ENCODE results near the gene SPP1.

Gene SPP1

GRCh38 chr4:87962398-87963146, 12.9 kb upstream of the SPP1 start:
- no peak for DNase-seq (ENCODE audit: low read depth, low spot score)
- Histone ChIP-seq H3K27ac (no peak overlapping the region), H3K9me3 (ENCODE audit: low read depth, low read length) (no peaks in the 10 kb centered on the region), H3K9ac (ENCODE audit: insufficient read length) (no peak overlapping the region), H3K4me3 (no peak overlapping the region), H3K36me3 (ENCODE audit: insufficient read depth, low read length) (no peaks in the 10 kb centered on the region)
- TF ChIP-seq FOXP2 (optimal IDR thresholded peaks at IDR 0.05; ENCODE audit: control extremely low read depth, extremely low read length, insufficient read depth): no peak
- no peak for TF ChIP-seq POLR2AphosphoS5 (IDR thresholded peaks at IDR 0.05; ENCODE audit: borderline replicate concordance, low read depth, low read length)
- TF ChIP-seq EZH2 (IDR thresholded peaks at IDR 0.05): no peak

GRCh38 chr4:87965501-87965975, 10.0 kb upstream of the SPP1 start:
- no peak overlapping the region for H3K27ac ChIP-seq
- no peak overlapping the region for H3K9ac ChIP-seq (ENCODE audit: insufficient read length)
- TF ChIP-seq EZH2 (IDR thresholded peaks at IDR 0.05): no peak
- TF ChIP-seq POLR2AphosphoS5 (IDR thresholded peaks at IDR 0.05; ENCODE audit: borderline replicate concordance, low read depth, low read length): no peak
- H3K9me3 ChIP-seq (ENCODE audit: low read depth, low read length): no peaks in the 10 kb centered on the region
- no peaks in the 10 kb centered on the region for H3K36me3 ChIP-seq (ENCODE audit: insufficient read depth, low read length)
- no peak for DNase-seq (ENCODE audit: low read depth, low spot score)
- H3K4me3 ChIP-seq: no peak overlapping the region

GRCh38 chr4:87966095-87966496, 9.4 kb upstream of the SPP1 start:
- TF ChIP-seq POLR2AphosphoS5 (IDR thresholded peaks at IDR 0.05; ENCODE audit: borderline replicate concordance, low read depth, low read length): no peak
- Histone ChIP-seq H3K9ac (ENCODE audit: insufficient read length) (no peak overlapping the region), H3K27ac (no peak overlapping the region), H3K4me3 (no peak overlapping the region), H3K9me3 (ENCODE audit: low read depth, low read length) (no peaks in the 10 kb centered on the region), H3K36me3 (ENCODE audit: insufficient read depth, low read length) (no peaks in the 10 kb centered on the region)
- DNase-seq (ENCODE audit: low read depth, low spot score): no peak

GRCh38 chr4:87967193-87967592, 8.3 kb upstream of the SPP1 start:
- no peak for TF ChIP-seq FOXP2 (optimal IDR thresholded peaks at IDR 0.05; ENCODE audit: control extremely low read depth, extremely low read length, insufficient read depth)
- TF ChIP-seq EZH2 (IDR thresholded peaks at IDR 0.05): no peak
- TF ChIP-seq POLR2AphosphoS5 (IDR thresholded peaks at IDR 0.05; ENCODE audit: borderline replicate concordance, low read depth, low read length): no peak
- no peak for DNase-seq (ENCODE audit: low read depth, low spot score)
- H3K4me3 ChIP-seq: no peak overlapping the region
- no peaks in the 10 kb centered on the region for H3K9me3 ChIP-seq (ENCODE audit: low read depth, low read length)
- H3K9ac ChIP-seq (ENCODE audit: insufficient read length): no peak overlapping the region
- no peaks in the 10 kb centered on the region for H3K36me3 ChIP-seq (ENCODE audit: insufficient read depth, low read length)
- no peak overlapping the region for H3K27ac ChIP-seq

- no peak for DNase-seq (ENCODE audit: low read depth, low spot score)
- Histone ChIP-seq H3K4me3 (no peak overlapping the region), H3K27ac (no peak overlapping the region), H3K9me3 (ENCODE audit: low read depth, low read length) (no peaks in the 10 kb centered on the region), H3K36me3 (ENCODE audit: insufficient read depth, low read length) (no peaks in the 10 kb centered on the region), H3K9ac (ENCODE audit: insufficient read length) (no peak overlapping the region)
- no peak for TF ChIP-seq POLR2AphosphoS5 (IDR thresholded peaks at IDR 0.05; ENCODE audit: borderline replicate concordance, low read depth, low read length)
- no peak for TF ChIP-seq FOXP2 (optimal IDR thresholded peaks at IDR 0.05; ENCODE audit: control extremely low read depth, extremely low read length, insufficient read depth)
- TF ChIP-seq EZH2 (IDR thresholded peaks at IDR 0.05): no peak
Observed at GRCh38 chr4:87970121-87970520, 5.4 kb upstream of the SPP1 start.

- no peak for TF ChIP-seq POLR2AphosphoS5 (IDR thresholded peaks at IDR 0.05; ENCODE audit: borderline replicate concordance, low read depth, low read length)
- TF ChIP-seq FOXP2 (optimal IDR thresholded peaks at IDR 0.05; ENCODE audit: control extremely low read depth, extremely low read length, insufficient read depth): no peak
- no peak for TF ChIP-seq EZH2 (IDR thresholded peaks at IDR 0.05)
- no peak overlapping the region for H3K27ac ChIP-seq
Observed at GRCh38 chr4:87971866-87972265, 3.6 kb upstream of the SPP1 start.

GRCh38 chr4:87973283-87974169, 2.0 kb upstream of the SPP1 start:
- Histone ChIP-seq H3K4me3 (peak overlapping the region; percentile 64), H3K27ac (no peak overlapping the region), H3K9me3 (ENCODE audit: low read depth, low read length) (no peaks in the 10 kb centered on the region), H3K36me3 (ENCODE audit: insufficient read depth, low read length) (no peaks in the 10 kb centered on the region), H3K9ac (ENCODE audit: insufficient read length) (no peak overlapping the region)
- TF ChIP-seq POLR2AphosphoS5 (IDR thresholded peaks at IDR 0.05; ENCODE audit: borderline replicate concordance, low read depth, low read length) (no peak), FOXP2 (optimal IDR thresholded peaks at IDR 0.05; ENCODE audit: control extremely low read depth, extremely low read length, insufficient read depth) (no peak), EZH2 (IDR thresholded peaks at IDR 0.05) (no peak)
- peak; percentile 56 for DNase-seq (ENCODE audit: low read depth, low spot score)

More at GRCh38 chr4:87971866-87972265, 3.6 kb upstream of the SPP1 start:
- H3K9me3 ChIP-seq (ENCODE audit: low read depth, low read length): no peaks in the 10 kb centered on the region
- DNase-seq (ENCODE audit: low read depth, low spot score): no peak
- no peak overlapping the region for H3K4me3 ChIP-seq
- no peak overlapping the region for H3K9ac ChIP-seq (ENCODE audit: insufficient read length)
- no peaks in the 10 kb centered on the region for H3K36me3 ChIP-seq (ENCODE audit: insufficient read depth, low read length)

GRCh38 chr4:87974856-87975462, 555 bp upstream of the SPP1 start:
- Histone ChIP-seq H3K9ac (ENCODE audit: insufficient read length) (no peak overlapping the region), H3K27ac (no peak overlapping the region)
- no peak for DNase-seq (ENCODE audit: low read depth, low spot score)

More at GRCh38 chr4:87974856-87975462, 555 bp upstream of the SPP1 start:
- Histone ChIP-seq H3K9me3 (ENCODE audit: low read depth, low read length) (no peaks in the 10 kb centered on the region), H3K4me3 (no peak overlapping the region), H3K36me3 (ENCODE audit: insufficient read depth, low read length) (no peaks in the 10 kb centered on the region)
- TF ChIP-seq FOXP2 (optimal IDR thresholded peaks at IDR 0.05; ENCODE audit: control extremely low read depth, extremely low read length, insufficient read depth): no peak
- no peak for TF ChIP-seq POLR2AphosphoS5 (IDR thresholded peaks at IDR 0.05; ENCODE audit: borderline replicate concordance, low read depth, low read length)
- no peak for TF ChIP-seq EZH2 (IDR thresholded peaks at IDR 0.05)

All from SK-N-MC (cell line).